ENCODE data around the gene SPSB1. TPM values are rescaled to one million over a fixed set of nuclear protein-coding genes. Genes with fewer than 3 reads are reported as not detected.
A peak's percentile ranks its signal among the peaks of the same experiment; 100 is the strongest.

SPSB1 gene
- total RNA-seq, 4 donors from 2014 or later = 40.0 to 82.1 (median 52.6) TPM

DNA sequence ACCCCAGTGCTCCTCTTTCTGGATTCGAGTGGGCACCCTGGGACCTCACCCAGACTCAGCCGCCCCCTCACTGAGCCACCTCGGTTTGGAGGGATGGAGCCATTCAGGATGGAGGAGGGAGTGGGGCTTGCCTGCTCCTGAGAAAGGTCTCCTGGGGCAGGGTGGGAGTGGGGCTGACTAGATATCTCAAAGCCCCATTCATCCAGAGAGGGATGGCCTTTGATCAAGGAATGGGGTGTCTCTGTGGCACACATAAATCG lies 10.1 kb upstream of the SPSB1 start:
- H3K4me3 ChIP-seq = no peak overlapping the region
- DNase-seq = no peak
- no peaks in the 10 kb centered on the region for H3K36me3 ChIP-seq
- TF ChIP-seq POLR2A (IDR thresholded peaks at IDR 0.05) = no peak
- no peak for TF ChIP-seq CTCF (IDR thresholded peaks at IDR 0.05)
- no peak for TF ChIP-seq POLR2AphosphoS5 (IDR thresholded peaks at IDR 0.05)
- no peak for TF ChIP-seq EP300 (IDR thresholded peaks at IDR 0.05; ENCODE audit: low read depth)
- H3K27me3 ChIP-seq = no peaks in the 10 kb centered on the region
- intact Hi-C loops (cut with DNase I; ENCODE audit: low total_unique reads) (no loop called here), in situ Hi-C loops (cut with MboI; ENCODE audit: low pct_ligation_motif_present in 1 of 4, low pct_unique_long_range_greater_than_20kb in 1 of 4, low sequenced_read_pairs in 3 of 4) (loop anchor here in 3 of 4 donors (10.0 to 25.0 kb wide), 4 partner anchors 172 to 212 kb away; no protein-coding TSS in a partner anchor)
- no peaks in the 10 kb centered on the region for H3K9me3 ChIP-seq
- H3K27ac ChIP-seq = no peak overlapping the region
- H3K4me1 ChIP-seq = peaks cover 12 to 52% (median 34%) of the 10 kb centered on the region in 4 donors
- 57% methylated on average over 4 of the region's 4 CpGs; no CpG with 5 or more reads in 1 of the 2 donors for WGBS, 2 donors (ENCODE audit: low coverage in 1 of 2)

- Histone ChIP-seq H3K9me3 (peaks cover 9 to 10% of the 10 kb centered on the region in 2 donors), H3K4me3 (no peak overlapping the region), H3K4me1 (peaks cover 12 to 38% (median 26%) of the 10 kb centered on the region in 4 donors), H3K27ac (peak overlapping the region in 3 of 4 donors; percentile 4 to 38 (median 11)), H3K36me3 (no peaks in the 10 kb centered on the region), H3K27me3 (no peaks in the 10 kb centered on the region)
- in situ Hi-C loops (cut with MboI; ENCODE audit: low pct_ligation_motif_present in 1 of 4, low pct_unique_long_range_greater_than_20kb in 1 of 4, low sequenced_read_pairs in 3 of 4) (loop anchor here in 3 of 4 donors (10.0 to 25.0 kb wide), 4 partner anchors 171 to 211 kb away; no protein-coding TSS in a partner anchor), intact Hi-C loops (cut with DNase I; ENCODE audit: low total_unique reads) (no loop called here)
- 17 to 46% methylated on average over 2 of the region's 2 CpGs for WGBS, 2 donors (ENCODE audit: low coverage in 1 of 2)
- TF ChIP-seq CTCF (IDR thresholded peaks at IDR 0.05) (no peak), POLR2AphosphoS5 (IDR thresholded peaks at IDR 0.05) (no peak)
- DNase-seq = no peak
Measured at GRCh38 chr1:9284061-9284460, 8.6 kb upstream of the SPSB1 start.

DNA sequence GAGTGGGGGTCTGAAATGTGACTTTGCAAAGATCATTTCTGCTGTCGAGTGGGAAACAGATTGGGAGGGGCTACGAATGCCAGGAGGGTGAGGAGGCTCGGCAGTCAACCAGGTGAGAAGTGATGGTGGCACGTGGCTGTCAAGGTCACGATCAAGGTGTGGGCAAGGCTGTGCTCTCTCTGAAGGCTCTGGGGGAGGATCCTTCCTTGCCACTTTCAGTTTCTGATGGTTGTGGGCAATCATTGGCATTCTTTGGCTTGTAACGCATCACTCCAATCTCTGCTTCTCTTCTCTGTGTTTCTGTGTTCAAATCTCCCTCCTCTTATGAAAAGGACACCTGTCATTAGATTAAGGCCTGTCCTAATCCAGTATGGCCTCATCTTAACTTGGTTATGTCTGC lies 6.1 kb upstream of the SPSB1 start:
- Histone ChIP-seq H3K36me3 (no peaks in the 10 kb centered on the region), H3K27ac (no peak overlapping the region), H3K4me3 (no peak overlapping the region), H3K27me3 (no peaks in the 10 kb centered on the region), H3K9me3 (peaks cover 9 to 10% of the 10 kb centered on the region in 2 donors), H3K4me1 (peaks cover 3 to 18% (median 10%) of the 10 kb centered on the region in 4 donors)
- TF ChIP-seq POLR2AphosphoS5 (IDR thresholded peaks at IDR 0.05) (no peak), EP300 (IDR thresholded peaks at IDR 0.05; ENCODE audit: low read depth) (no peak), POLR2A (IDR thresholded peaks at IDR 0.05) (no peak), CTCF (IDR thresholded peaks at IDR 0.05) (no peak)
- WGBS, 2 donors (ENCODE audit: low coverage in 1 of 2) = 54 to 76% methylated on average over 4 to 6 of the region's 6 CpGs
- in situ Hi-C loops (cut with MboI; ENCODE audit: low pct_ligation_motif_present in 1 of 4, low pct_unique_long_range_greater_than_20kb in 1 of 4, low sequenced_read_pairs in 3 of 4) = loop anchor here in 3 of 4 donors (10.0 to 25.0 kb wide), 4 partner anchors 168 to 208 kb away; no protein-coding TSS in a partner anchor
- no peak for DNase-seq
- intact Hi-C loops (cut with DNase I; ENCODE audit: low total_unique reads) = loop anchor here (2.0 kb wide), 1 partner anchor 204 kb away; no protein-coding TSS in a partner anchor

DNA sequence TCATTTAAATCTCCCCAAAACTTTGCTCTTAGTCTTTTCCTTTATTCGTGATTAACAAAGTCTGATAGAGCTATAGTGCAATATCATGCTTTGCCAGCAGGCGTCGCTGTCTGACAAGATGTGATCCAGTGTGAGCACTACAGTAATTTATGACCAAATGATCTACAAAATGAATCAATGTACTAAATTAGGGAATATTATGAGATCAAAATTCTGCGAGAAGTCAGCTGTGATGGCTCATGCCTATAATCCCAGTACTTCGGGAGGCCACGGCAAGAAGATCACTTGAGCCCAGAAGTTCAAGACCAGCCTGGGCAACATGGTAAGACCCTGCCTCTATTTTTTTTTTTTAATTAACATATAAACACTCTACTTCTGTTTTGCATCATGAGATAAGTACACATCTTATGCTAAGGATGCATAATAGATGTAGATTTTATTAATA lies 3.6 kb upstream of the SPSB1 start:
- peak; percentile 85 for DNase-seq
- in situ Hi-C loops (cut with MboI; ENCODE audit: low pct_ligation_motif_present in 1 of 4, low pct_unique_long_range_greater_than_20kb in 1 of 4, low sequenced_read_pairs in 3 of 4) = loop anchor here in 3 of 4 donors (10.0 to 25.0 kb wide), 4 partner anchors 166 to 206 kb away; no protein-coding TSS in a partner anchor
- Histone ChIP-seq H3K9me3 (peaks cover 9 to 10% of the 10 kb centered on the region in 2 donors), H3K4me3 (no peak overlapping the region), H3K27ac (peak overlapping the region; percentile 69 to 96 (median 82)), H3K27me3 (no peaks in the 10 kb centered on the region), H3K36me3 (no peaks in the 10 kb centered on the region), H3K4me1 (peaks cover 5 to 18% (median 11%) of the 10 kb centered on the region in 4 donors)
- intact Hi-C loops (cut with DNase I; ENCODE audit: low total_unique reads) = no loop called here
- WGBS, 2 donors (ENCODE audit: low coverage in 1 of 2) = 43 to 44% methylated on average over 6 of the region's 6 CpGs
- TF ChIP-seq POLR2AphosphoS5 (IDR thresholded peaks at IDR 0.05) (no peak), CTCF (IDR thresholded peaks at IDR 0.05) (peak; percentile 91 to 99 (median 95))
